Measurements from ENCODE around the gene RNF214. TPM values are rescaled to one million over a fixed set of nuclear protein-coding genes. Genes with fewer than 3 reads are reported as not detected.
A peak's percentile ranks its signal among the peaks of the same experiment; 100 is the strongest.

Gene RNF214
- polyA plus RNA-seq, 1 donor from 2014 or later = 7.6 TPM

DNA sequence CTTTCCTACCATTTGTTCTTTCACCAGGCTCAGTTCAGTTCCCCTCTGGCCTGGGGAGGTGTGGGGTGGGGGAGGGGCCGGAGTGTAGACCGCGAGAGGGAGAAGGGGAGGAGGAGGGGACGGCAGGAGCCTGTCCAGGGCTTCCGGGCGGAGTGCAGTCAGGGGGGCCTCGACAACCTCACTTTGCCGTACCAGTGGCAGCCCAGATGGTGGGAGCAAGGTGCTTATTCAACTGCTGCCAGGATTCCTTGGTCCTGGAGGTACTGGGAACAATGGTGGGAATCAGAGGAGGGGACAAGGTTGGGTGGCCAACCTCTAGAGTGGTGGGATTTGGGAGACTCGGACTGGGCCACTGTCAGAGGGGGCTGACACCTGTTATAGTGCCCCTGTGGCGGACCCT is 82.4 kb downstream of the RNF214 start:
- H3K27ac ChIP-seq (ENCODE audit: low read length) = no peak overlapping the region
- peak overlapping the region; percentile 79 for H3K9ac ChIP-seq (ENCODE audit: low read length)
- no peak overlapping the region for H2AFZ ChIP-seq (ENCODE audit: low read depth, low read length)

DNA sequence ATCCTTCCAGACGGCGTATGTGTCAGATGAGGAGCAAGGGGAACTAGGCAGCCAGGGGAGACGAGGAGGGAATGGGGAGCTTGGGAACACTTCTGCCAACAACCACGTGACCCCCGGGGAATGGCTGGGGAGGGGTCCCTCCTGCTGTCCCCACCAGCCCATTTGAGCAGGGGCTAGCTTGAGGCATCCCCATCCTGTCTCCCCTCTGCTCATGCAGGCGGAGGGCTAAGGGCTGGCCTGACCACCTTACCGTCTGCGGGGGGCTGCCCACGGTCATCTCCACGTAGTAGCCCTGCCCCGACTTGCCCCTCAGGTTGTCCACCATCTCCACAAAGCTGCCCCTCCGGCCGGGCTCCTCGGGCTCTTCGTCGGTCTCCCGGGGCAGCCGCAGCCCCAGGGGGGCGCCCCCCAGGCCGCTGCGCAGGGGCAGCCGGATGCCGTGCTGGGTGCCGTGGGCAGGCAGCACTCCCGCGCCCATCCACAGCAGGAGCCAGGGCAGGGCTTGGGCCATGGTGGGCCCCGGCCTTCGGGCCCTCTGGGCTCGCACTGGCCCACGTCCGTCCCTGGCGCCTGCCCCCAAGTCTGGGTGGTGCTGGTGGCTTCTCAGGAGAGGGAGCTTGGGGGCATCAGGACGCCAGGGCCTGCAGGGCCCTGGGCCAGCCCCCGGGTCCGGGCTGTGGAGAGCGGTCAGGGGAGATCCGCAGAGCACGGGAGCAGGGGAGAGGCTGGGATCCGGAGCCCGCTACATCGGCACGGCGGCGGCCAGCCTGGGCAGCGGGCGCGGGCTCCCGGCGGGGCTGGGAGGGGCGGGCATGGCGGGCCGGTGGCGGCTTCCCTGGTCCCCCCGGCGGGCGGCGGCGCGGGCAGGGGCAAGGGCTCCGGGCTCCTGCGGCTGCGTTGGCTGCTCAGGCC is 83.1 kb downstream of the RNF214 start:
- Histone ChIP-seq H3K9me3 (ENCODE audit: low read length) (no peaks in the 10 kb centered on the region), H3K4me2 (ENCODE audit: low read length) (peak overlapping the region; percentile 45), H4K20me1 (ENCODE audit: insufficient read depth) (no peaks in the 10 kb centered on the region), H3K9me2 (ENCODE audit: insufficient read depth, low read length) (no peaks in the 10 kb centered on the region), H3K9ac (ENCODE audit: low read length) (peak overlapping the region; percentile 79), H3K79me2 (replicated peaks; ENCODE audit: insufficient read depth, low read length) (no peaks in the 10 kb centered on the region), H2AFZ (ENCODE audit: low read depth, low read length) (peak overlapping the region; percentile 91), H3K36me3 (ENCODE audit: insufficient read depth, low read length) (no peaks in the 10 kb centered on the region), H3K4me3 (ENCODE audit: low read length) (peak overlapping the region; percentile 92), H3F3A (ENCODE audit: insufficient read depth, low read length, poor library complexity, severe bottlenecking) (no peaks in the 10 kb centered on the region), H3K27me3 (ENCODE audit: insufficient read depth, low read depth, low read length) (no peaks in the 10 kb centered on the region), H3K27ac (ENCODE audit: low read length) (peak overlapping the region; percentile 8)
- TF ChIP-seq SMC3 (conservative IDR thresholded peaks at IDR 0.05; ENCODE audit: poor library complexity) (no peak), RAD21 (conservative IDR thresholded peaks at IDR 0.05) (no peak), EP300 (conservative IDR thresholded peaks at IDR 0.05; ENCODE audit: poor library complexity, severe bottlenecking) (no peak), EZH2 (IDR thresholded peaks at IDR 0.05; ENCODE audit: borderline replicate concordance, insufficient read depth, low read length, poor library complexity, severe bottlenecking) (no peak), POLR2AphosphoS5 (IDR thresholded peaks at IDR 0.05) (no peak), MXI1 (conservative IDR thresholded peaks at IDR 0.05; ENCODE audit: poor library complexity, severe bottlenecking) (no peak), TAF1 (IDR thresholded peaks at IDR 0.05; ENCODE audit: low read depth) (no peak)
- TF ChIP-seq, protein P1, sequence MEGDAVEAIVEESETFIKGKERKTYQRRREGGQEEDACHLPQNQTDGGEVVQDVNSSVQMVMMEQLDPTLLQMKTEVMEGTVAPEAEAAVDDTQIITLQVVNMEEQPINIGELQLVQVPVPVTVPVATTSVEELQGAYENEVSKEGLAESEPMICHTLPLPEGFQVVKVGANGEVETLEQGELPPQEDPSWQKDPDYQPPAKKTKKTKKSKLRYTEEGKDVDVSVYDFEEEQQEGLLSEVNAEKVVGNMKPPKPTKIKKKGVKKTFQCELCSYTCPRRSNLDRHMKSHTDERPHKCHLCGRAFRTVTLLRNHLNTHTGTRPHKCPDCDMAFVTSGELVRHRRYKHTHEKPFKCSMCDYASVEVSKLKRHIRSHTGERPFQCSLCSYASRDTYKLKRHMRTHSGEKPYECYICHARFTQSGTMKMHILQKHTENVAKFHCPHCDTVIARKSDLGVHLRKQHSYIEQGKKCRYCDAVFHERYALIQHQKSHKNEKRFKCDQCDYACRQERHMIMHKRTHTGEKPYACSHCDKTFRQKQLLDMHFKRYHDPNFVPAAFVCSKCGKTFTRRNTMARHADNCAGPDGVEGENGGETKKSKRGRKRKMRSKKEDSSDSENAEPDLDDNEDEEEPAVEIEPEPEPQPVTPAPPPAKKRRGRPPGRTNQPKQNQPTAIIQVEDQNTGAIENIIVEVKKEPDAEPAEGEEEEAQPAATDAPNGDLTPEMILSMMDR (IDR thresholded peaks at IDR 0.05; ENCODE audit: poor library complexity, severe bottlenecking) = no peak
- TF ChIP-seq, protein P2, sequence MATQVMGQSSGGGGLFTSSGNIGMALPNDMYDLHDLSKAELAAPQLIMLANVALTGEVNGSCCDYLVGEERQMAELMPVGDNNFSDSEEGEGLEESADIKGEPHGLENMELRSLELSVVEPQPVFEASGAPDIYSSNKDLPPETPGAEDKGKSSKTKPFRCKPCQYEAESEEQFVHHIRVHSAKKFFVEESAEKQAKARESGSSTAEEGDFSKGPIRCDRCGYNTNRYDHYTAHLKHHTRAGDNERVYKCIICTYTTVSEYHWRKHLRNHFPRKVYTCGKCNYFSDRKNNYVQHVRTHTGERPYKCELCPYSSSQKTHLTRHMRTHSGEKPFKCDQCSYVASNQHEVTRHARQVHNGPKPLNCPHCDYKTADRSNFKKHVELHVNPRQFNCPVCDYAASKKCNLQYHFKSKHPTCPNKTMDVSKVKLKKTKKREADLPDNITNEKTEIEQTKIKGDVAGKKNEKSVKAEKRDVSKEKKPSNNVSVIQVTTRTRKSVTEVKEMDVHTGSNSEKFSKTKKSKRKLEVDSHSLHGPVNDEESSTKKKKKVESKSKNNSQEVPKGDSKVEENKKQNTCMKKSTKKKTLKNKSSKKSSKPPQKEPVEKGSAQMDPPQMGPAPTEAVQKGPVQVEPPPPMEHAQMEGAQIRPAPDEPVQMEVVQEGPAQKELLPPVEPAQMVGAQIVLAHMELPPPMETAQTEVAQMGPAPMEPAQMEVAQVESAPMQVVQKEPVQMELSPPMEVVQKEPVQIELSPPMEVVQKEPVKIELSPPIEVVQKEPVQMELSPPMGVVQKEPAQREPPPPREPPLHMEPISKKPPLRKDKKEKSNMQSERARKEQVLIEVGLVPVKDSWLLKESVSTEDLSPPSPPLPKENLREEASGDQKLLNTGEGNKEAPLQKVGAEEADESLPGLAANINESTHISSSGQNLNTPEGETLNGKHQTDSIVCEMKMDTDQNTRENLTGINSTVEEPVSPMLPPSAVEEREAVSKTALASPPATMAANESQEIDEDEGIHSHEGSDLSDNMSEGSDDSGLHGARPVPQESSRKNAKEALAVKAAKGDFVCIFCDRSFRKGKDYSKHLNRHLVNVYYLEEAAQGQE (IDR thresholded peaks at IDR 0.05; ENCODE audit: borderline replicate concordance) = no peak

More for the DNA sequence above, 82.4 kb downstream of the RNF214 start:
- H3K27me3 ChIP-seq (ENCODE audit: insufficient read depth, low read depth, low read length) = no peaks in the 10 kb centered on the region
- no peaks in the 10 kb centered on the region for H4K20me1 ChIP-seq (ENCODE audit: insufficient read depth)
- H3K4me2 ChIP-seq (ENCODE audit: low read length) = peak overlapping the region; percentile 45
- H3K4me3 ChIP-seq (ENCODE audit: low read length) = peak overlapping the region; percentile 92
- no peaks in the 10 kb centered on the region for H3F3A ChIP-seq (ENCODE audit: insufficient read depth, low read length, poor library complexity, severe bottlenecking)
- H3K36me3 ChIP-seq (ENCODE audit: insufficient read depth, low read length) = no peaks in the 10 kb centered on the region
- TF ChIP-seq POLR2AphosphoS5 (IDR thresholded peaks at IDR 0.05) = no peak
- TF ChIP-seq, protein P2 (IDR thresholded peaks at IDR 0.05; ENCODE audit: borderline replicate concordance) = no peak
- H3K79me2 ChIP-seq (replicated peaks; ENCODE audit: insufficient read depth, low read length) = no peaks in the 10 kb centered on the region
- no peaks in the 10 kb centered on the region for H3K9me3 ChIP-seq (ENCODE audit: low read length)
- no peaks in the 10 kb centered on the region for H3K9me2 ChIP-seq (ENCODE audit: insufficient read depth, low read length)
